Stimulated activated CD4-positive, alpha-beta T cell treated with anti-CD3 and anti-CD28 coated beads, Interleukin-2, amount 100 ng/mL, for 4 hours (primary cell): ENCODE results near the gene SLC7A6OS.

Experiments used
- DNase-seq: peaks from one replicate; pipeline ENCODE4 v3.0.0-alpha.2; 2020; ENCODE audit warnings: low read depth

The SLC7A6OS gene

GRCh38 chr16:68344252-68344651 lies 33.5 kb upstream of the SLC7A6OS start:
- no peak for DNase-seq

DNA sequence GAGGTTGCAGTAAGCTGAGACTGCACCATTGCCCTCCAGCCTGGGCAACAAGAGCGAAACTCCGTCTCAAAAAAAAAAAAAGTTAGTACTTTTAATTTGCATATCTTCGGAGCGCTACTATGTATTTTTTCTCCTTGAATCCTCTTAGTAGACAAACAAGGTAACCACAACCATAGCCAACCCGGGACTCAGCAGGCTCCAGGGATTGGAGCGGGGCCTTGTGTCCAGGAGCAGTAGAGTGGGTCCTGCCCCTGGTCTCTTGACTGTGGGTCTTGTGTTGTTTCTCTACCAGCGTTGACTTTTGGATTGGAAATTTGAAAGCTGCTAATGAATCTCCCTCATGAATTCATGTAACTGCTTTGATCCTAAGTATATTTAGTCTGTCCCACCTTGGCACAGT lies 32.4 kb upstream of the SLC7A6OS start:
- DNase-seq, result no peak

- DNase-seq, result no peak
These were observed 31.9 kb upstream of the SLC7A6OS start for GRCh38 chr16:68342620-68343019.

DNA sequence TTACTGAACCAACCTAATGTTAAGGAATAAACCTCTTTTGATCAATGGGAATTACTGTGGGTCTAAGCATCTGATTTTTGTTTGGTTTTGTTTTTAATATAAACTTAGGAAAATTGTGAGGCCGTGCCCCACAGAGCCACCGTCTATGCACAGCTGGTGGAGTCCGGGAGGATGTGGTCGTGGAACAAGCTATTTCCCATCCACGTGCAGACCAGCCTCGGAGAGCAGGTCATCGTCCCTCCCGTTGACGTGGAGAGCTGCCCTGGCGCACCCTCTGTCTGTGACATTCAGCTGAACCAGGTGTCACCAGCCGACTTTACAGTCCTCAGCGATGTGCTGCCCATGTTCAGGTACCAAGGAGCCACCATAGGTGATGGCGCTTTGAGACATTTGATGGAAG lies 28.5 kb upstream of the SLC7A6OS start:
- DNase-seq, result no peak

- DNase-seq, result no peak
These were observed 27.8 kb upstream of the SLC7A6OS start for GRCh38 chr16:68338326-68339119.

DNA sequence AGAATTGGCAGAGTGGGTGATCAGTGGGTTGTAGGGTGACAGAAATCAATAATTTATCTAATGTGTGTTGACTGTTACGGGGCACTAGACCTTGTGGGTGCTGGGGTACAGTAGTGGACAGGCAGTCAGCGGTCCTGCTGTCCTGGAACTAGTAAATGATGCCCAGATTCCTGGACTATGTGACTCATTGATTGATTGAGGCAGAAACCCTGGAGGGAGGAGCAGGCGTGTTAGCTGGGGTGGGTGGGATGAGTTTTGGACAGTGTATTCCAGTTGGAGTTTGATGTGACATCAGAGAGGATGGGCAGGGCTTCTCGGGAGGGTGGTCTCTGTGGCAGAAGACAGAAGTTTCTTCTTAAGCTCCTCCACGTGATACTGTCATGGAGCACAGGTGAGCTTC lies 24.4 kb upstream of the SLC7A6OS start:
- no peak for DNase-seq

DNA sequence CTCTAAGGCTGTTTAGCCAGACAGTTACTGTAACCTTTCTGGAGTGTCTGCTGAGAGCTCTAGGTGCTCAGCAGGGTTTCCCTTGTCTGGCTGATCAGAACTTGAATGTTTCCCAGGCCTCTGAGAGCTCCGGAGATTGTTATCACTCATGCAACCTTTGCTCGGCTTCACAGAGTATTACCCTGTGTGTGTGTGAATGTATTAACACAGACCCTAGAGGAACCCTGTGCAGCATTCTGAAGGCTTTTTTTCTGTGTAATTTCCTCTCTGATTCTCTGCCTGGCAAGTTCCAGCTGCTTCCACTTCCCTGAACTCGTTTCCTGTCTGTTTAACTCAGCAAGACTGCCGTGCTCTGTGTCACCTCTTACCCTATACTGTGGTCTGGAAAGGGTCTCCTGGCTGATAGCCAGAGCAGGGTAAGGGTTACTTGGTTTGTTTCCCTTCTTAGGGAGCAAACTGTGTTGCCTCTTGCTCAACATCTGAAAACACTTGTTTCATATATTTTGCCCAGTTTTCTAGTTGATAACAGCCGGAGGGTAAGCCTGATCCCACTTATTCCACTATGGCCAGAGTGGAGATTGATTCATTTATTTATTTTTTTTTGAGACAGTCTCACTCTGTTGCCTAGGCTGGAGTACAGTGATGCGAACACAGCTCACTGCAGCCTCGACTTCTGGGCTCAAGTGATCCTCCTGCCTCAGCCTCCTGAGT lies 21.8 kb upstream of the SLC7A6OS start:
- DNase-seq, result no peak

DNA sequence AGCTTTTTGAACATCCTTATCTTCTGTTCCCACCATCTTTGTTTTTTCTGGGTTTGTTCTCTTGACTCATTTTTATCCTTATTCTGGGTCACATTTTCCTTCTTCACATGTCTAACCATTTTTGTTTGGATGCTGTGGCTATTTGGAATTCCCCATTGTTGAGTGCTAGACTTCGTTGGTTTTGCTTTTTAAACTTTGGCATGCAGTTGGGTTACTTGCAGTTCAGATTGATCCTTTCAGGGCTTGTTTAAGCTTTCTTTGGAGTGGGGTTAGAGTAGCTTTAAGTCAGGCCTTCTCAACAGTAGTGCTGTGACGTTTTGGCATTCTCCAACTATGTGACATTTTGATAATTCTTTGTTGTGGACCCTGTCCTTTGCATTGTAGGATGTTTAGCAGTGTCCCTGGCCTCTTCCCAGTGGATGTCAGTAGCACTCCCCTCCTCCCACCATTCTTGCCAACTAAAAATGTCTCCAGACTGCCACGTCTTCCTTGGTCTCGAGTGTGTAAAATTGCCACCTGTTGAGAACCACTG lies 21.2 kb upstream of the SLC7A6OS start:
- DNase-seq, result no peak

DNA sequence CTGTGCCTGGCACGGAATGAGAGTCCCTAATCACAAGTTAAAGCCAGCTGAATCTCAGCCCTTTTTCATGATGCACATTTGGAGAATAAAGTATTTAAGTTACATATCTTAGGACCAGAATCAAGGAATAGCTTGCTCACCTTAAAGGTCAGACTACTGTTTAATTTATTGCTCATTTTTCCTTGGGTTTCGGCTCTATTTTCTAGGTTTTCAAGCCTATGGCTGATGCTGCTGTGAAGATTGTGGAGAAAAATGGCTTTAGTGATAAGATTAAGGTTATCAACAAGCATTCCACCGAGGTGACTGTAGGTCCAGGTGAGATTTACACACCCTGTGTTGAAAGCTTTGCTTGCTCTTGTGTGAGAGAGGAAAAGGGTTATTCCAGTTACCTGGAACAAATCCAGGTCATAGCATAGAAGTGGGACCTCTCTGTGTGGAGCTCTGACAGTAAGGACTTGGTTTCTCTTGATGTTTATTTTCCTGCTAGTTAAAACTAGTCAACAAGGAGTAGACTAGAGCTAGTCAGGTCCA lies 18.2 kb upstream of the SLC7A6OS start:
- DNase-seq, result no peak

GRCh38 chr16:68328151-68328859 lies 17.6 kb upstream of the SLC7A6OS start:
- peak; percentile 73 for DNase-seq

- DNase-seq, result no peak
These were observed 14.1 kb upstream of the SLC7A6OS start for GRCh38 chr16:68324780-68325357.

- DNase-seq, result no peak
These were observed 13.6 kb upstream of the SLC7A6OS start for GRCh38 chr16:68324336-68324735.

DNA sequence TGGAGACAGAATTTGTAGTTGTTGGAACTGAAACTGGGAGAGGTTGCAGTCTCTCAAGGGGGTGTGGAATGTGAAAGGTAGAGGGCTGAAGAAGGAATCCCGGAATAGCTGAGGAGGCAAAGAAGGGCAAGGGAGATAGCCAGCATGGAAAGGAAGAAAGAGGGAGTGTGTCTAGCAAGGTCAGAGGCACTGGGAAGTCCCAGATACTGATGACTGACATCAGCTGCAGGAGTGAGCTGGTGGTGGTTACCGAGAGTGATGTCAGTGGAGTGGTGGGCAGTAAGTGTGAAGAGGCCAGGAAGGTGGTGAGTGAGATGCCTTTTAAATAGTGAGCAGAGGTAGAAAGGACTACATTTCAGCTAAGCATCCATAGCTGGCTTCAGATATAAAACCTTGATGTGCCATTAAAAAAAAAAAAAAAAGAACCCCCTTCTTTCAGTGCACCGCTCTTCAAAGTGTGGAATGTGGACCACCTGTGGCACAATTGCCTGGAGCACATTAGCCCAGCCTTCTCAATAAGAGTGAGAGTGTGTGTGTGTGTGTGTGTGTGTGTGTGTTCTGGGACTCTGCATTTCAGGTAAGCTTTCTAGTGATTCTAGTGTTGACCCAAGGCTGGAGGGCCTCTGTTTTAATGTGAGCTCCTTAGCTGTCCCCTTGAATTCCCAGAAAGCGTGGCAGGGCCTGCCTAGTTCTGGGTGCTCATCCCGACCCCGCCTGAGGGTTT lies 8.6 kb upstream of the SLC7A6OS start:
- DNase-seq, result no peak

GRCh38 chr16:68313116-68313515 lies 2.4 kb upstream of the SLC7A6OS start:
- no peak for DNase-seq

- no peak for DNase-seq
These were observed 341 bp downstream of the SLC7A6OS start for GRCh38 chr16:68310437-68310773.

GRCh38 chr16:68309799-68310198 lies 947 bp downstream of the SLC7A6OS start:
- no peak for DNase-seq

DNA sequence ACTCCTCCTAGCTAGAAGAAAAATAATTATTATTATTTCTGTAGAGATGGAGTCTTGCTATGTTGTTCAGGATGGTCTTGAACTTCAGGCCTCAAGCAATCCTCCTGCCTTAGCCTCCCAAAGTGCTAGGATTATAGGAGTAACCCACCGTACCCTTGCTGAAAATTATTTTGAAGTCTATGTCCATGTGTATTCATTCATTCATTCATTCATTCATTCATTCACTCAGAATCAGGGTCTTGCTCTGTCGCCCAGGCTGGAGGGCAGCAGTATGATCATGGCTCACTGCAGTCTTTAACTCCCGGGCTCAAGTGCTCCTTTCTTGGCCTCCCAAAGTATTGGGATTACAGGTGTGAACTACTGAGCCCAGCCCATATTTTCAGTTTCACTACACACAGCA lies 4.1 kb downstream of the SLC7A6OS start:
- no peak for DNase-seq

DNA sequence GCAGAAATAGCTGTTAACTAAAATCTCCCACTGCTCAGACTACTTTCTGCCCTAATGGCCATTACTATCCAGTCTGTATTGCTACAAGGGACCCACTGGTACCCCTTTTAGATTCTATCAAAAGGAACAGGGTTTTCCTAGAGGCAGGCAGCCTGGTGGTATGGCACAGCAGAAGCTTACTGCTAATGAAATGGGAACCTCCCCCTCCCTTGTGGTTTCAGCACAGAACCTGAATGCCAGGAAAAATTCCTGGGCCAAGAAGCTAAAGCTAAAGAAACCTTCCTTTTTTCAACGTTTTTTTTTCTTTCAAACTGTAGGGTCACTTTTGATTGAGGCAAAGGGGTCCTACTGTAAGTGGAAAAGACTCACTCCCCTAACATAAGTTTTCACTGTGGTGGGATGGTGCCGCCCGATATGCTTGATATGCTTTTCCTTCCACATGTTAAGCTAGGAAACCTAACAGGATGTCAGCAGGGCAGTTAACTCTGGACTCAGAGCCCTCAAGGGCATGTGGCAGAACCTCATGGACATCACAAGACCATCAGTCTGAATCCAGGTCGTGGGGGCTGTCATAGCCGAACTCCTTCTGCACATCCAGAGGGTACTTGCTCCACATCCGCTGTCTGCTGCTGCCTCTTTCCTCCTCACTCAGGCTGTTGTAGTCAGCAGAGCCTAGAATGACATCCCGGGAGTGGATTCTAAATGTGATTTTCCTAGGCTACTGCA lies 9.8 kb downstream of the SLC7A6OS start:
- no peak for DNase-seq

GRCh38 chr16:68299571-68300453 lies 10.9 kb downstream of the SLC7A6OS start:
- no peak for DNase-seq
